ENCODE results near the gene NR4A2.

Gene NR4A2

DNA sequence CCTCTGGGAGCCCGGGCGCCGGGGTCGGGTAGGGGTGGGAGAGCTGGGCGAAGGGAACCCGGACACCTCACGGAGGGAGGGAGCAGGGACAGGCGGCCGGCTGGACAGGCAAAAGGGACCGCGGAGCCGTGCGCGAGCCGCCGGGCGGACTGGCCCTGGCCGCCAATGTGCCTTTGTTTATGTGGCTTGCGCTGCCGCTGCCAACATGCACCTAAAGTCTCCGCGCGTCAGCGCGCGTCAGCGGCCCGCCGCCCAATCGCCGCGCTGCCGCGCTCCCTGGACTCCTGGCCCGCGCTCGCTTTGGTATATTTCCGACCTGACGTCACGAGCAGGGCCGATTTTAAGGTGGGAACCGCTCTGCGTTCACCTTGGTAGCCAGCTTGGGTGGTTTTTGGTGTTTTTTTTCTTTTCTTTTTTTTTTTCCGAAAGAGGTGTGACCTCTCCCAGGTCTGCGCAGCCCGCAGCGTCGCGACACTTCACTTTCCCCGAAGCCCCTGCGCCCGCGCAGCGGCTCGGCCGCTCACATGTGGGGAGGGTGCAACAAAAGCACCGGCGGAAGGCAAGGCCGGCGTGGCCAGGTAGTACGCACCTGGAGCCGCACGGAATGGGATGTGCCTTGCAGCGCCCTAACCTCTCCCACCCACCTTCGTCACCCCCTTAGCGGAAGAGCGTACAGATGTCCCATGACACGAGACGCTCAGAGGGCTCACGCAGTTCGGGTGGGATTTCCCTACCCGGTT is at the start of gene NR4A2:
Gene NR4A2 (minus strand): TSS at position 188 of the 740 bp plus-strand sequence. CDS start 2,535 bp downstream, outside the sequence.
- peak; percentile 83 to 93 for DNase-seq (ENCODE audit: extremely low read depth in 1 of 2, low read depth in 1 of 2)

DNA sequence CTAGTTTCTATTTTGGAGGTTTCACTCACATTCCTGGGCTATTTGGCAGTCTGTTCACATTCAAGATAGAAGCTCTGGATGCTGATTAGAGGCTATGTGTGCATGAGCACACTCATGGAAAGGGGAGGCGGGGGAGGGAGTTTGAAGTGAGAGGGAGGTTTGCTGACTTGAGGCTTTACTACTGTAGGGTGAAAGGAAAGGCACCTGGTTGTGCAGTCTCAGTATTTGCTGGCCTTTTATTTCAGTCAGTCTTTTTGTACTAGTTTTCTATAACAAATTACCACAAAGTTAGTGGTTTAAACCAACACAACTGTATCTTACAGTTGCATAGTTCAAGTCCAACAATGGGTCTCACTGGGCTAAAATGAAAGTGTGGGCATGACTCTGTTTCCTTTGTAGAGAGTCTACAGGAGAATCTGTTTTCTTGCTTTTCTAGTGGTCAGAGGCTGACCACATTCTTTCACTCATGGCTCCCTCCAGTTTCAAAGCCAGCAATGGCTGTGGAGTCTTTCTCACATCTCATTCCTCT is 47.7 kb upstream of the NR4A2 start:
- DNase-seq (ENCODE audit: extremely low read depth in 1 of 2, low read depth in 1 of 2), result no peak

DNA sequence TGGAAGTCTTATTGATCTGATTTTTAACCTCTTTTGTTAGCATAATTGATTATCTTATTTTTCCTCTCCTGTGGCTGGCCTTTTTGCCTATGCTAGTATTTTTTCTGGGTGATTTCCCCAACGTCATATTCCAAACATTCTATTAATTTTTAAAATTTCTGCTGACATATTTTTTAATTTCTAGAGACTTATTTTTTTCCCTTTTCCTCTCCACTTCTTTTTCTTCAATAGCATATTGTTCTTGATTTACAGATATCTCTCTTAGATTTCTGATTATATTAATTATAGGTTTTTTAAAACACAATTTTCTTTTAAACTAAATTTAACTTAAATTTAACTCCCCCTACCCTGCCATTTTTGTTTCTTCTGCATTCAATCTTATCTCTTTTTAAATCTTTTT is 47.2 kb upstream of the NR4A2 start:
- DNase-seq (ENCODE audit: extremely low read depth in 1 of 2, low read depth in 1 of 2), result no peak

DNA sequence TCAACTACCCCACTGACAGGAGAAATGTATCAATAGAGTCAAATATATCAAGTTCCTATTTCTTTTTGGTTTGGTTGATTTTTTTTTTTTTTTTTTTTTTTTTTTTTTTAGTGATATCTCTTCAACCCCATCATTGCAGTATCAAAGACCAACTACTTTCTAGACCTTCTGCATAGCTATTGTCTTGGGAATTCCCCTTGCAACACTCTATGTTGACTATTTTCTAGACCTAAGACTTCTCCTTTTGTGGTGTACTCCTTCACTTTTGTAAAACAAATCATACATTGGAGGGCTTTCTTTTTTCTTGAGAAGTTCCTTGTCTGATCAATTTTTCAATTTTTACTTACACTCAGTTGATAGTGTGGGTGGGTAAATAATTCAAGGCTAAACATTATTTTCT is 46.5 kb upstream of the NR4A2 start:
- no peak for DNase-seq (ENCODE audit: extremely low read depth in 1 of 2, low read depth in 1 of 2)

DNA sequence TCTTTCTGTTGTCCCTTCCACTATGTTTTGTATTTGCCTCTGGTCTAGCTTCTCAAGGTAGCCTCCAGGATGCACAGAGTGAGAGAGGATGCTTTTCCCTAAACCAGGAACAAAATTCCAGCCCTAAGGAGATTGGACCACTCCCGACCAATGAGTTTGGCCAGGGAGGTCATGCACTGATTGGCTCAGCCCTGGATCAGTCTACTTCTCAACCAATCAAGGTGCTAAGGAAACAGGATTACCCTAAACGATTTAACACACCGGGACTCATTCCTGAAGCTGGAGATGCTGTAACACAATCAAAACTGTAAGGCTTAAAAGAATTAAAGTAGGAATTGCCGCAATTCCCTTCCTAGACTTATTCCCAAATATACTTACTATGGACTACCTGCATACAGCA is 34.2 kb upstream of the NR4A2 start:
- no peak for DNase-seq (ENCODE audit: extremely low read depth in 1 of 2, low read depth in 1 of 2)

DNA sequence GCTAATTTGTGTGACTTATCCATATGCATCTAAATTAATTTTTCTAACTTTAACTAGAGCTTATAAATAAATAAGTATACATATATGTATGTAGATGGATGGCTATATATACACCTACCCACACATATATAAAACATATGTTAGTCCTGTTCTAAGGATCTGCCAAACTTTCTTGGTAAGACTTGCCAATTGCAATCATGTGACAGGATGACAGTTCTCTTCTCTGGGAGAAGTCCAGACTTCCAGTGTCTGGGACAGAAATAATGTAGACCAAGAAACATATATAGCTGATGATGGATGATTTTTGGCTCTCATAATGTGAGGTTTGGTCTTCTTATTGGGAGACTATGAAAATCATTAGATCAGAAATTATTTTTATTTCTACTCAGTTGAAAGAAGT is 30.6 kb upstream of the NR4A2 start:
- DNase-seq (ENCODE audit: extremely low read depth in 1 of 2, low read depth in 1 of 2), result no peak

DNA sequence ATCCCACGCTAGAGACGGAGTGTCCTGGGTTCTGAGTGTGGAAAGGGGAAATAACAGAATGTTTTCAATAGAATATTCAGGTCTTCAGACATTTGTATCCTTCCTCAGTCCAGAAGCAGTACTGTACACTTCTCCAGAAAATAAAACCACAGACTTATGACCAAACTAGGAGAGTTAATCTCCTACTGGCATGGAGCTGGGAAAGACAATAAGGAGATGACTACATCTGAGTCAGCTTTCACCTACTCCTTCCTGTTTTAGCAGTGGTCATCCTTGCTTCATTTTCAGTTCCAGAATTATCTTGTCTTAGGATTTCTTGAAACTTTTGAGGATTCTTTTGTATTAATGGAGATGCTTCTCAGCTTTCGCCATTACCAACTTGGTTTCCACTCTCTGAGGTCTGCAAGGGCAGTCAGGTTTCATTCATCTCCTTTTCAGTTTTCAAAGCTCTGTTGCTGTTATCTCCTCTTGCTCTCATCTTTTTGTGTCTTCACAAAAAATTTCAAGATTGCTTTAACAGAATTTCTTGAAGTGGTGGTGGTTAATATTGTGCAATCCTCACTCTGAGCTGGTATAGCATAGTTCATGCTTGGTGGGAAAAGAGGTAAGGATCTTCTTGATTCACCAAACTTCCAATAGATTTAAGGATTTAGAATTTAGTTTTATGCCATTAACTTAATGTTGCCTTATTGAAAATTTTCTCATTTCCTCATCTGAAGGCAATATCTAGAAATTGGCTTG is 23.7 kb upstream of the NR4A2 start:
- no peak for DNase-seq (ENCODE audit: extremely low read depth in 1 of 2, low read depth in 1 of 2)

DNA sequence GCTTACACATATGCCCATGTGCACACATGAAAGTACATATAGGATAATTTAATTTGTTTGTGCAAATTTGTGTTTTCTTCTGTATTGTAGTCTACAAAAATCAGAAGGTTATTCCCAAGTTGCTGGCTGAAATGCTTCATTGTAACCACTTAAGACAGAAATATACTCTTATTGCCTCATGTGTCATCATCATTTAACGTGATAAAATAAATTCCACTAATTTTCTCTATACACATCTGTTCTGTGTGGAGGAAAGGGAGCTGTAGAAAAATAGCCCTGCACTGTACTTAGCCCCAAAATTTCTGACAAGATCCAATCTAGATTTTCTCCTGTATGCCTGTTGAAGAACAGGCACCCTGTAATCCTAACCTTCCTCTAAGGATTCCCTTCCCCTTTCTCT is 20.4 kb upstream of the NR4A2 start:
- no peak for DNase-seq (ENCODE audit: extremely low read depth in 1 of 2, low read depth in 1 of 2)

DNA sequence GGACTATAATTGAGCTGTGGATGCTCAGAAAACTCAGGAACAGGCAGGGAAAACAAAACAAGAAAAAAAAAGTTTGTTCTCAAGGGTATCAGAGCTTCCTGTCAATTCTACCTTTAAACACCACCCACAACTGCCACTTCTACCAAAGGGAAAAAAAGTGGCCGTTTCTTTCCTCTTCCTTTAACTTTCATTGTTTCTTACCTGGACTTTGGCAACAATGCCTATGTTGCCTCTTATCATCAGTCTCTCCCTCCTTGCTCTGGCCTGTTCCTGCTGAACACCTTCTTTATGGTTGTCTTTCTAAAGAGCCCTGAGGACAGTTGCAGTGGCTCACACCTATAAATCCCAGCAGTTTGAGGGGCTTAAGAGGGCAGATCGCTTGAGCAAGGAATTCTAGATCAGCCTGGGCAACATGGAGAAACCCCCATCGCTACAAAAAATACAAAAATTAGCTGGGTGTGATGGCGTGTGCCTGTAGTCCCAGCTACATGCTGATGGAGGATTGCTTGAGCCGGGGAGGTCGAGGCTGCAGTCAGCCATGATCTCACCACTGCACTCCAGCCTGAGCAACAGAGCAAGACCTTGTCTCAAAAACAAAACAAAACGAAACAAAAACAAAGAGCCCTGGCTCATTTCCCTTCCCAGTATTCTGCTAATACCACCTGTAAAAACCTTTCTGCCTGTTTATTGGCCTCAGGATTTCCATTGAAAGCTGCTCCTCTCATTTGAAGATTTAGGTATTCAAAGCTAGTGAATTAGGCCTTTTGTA is 18.0 kb upstream of the NR4A2 start:
- DNase-seq (ENCODE audit: extremely low read depth in 1 of 2, low read depth in 1 of 2), result no peak

DNA sequence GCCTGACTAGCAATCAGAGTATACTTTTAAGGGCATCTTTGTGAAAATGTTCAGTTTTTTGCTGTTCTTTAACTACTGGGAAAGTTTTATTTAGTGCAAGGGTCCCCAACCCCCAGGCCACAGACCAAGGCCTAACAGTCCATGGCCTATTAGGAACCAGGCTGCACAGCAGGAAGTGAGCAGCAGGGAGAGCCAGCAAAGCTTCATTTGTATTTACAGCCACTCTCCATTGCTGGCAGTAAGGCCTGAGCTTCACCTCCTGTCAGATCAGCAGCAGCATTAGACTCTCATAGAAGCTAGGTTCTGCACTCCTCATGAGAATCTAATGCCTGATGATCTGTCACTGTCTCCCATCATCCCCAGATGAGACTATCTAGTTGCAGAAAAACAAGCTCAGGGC is 17.1 kb upstream of the NR4A2 start:
- no peak for DNase-seq (ENCODE audit: extremely low read depth in 1 of 2, low read depth in 1 of 2)

DNA sequence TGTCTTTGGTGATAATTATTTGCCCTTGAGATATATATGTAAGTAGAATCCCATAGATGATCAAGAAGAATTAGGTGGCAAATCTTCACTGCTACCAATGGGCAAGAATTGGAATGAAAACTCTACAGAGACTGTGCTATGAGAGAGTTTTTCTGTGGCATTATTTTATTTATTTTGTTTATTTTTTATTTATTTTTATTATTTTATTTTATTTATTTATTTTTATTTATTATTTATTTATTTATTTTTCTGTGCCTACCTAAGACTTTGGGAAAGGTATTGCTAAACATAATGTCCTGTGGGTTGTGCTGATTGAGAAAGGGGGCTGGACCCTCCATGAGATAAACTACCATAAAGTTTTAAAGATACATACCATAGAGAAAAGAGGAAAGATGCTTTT is 16.6 kb upstream of the NR4A2 start:
- no peak for DNase-seq (ENCODE audit: extremely low read depth in 1 of 2, low read depth in 1 of 2)

DNA sequence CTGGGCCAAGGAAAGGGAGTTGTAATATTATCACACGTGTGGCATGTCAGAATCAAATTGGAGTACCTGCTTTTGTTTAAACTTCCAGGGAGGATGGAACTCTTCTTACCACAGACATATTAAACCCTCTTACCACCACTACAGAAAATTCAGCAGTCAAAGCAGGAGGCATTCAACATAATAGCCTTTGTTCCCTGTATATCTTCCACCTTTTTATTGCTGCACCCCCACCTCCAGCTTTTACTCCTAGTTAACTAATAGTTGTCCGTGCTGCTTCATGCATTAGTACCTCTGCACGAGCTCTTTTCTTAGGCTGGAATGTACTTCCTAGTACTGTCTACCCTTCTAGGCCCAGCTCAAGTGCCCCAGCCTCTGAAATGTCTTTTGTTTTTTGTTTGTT is 14.9 kb upstream of the NR4A2 start:
- no peak for DNase-seq (ENCODE audit: extremely low read depth in 1 of 2, low read depth in 1 of 2)

DNA sequence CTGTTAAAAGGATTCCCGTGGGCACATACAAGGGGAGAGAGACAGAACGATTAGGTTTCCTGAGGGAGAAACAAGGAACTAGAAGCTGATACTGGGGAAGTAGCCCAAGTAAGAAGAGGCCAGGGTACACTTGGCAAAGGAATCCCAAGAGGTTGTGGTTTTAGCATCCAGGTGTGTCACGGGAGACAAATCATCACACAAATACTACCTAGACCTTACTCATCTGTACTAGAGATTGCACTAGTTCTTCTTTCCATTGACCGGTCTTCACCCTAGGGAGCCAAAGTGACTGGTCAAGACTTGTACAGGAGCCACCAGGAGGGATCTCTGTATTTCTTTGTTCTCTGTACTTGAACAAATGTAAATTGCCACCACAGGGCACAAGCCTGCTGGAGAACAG is 14.2 kb upstream of the NR4A2 start:
- DNase-seq (ENCODE audit: extremely low read depth in 1 of 2, low read depth in 1 of 2), result no peak

DNA sequence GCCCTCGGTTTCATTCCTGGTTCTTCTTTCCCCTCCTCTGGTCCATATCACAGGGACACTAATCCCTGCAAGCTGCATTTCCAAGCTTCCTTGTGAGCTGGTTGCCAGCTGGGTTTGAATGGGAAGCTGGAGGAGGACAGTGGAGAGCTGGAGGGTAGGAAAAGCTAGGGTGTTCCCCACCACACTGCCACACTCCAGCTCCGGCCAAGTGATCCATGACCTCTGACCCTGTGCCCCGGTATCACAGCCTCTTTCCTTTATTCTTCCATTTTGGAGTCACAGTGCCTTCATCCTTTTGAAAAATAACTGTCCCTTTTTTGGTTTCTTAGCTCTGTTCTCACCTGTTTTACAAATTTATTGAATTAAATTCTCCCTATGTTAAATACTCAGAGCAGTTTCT is 13.1 kb upstream of the NR4A2 start:
- DNase-seq (ENCODE audit: extremely low read depth in 1 of 2, low read depth in 1 of 2), result no peak

DNA sequence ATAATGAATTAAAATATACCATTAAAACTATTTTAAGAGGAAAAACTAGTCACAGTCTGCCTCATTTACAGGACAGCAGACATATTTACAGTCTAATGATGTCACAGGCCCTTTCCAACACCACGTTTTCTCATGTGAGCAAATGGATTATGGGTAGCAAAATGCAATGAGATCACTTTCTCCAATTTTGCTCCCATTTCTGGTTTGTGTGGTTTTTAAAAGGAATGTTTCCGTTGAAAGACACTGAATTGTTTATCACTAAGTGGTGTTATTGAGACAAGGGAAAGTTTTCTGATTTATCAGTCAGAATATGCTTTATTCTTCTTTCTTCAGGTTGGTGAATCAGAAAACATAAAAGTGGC is 11.4 kb upstream of the NR4A2 start:
- DNase-seq (ENCODE audit: extremely low read depth in 1 of 2, low read depth in 1 of 2), result no peak

DNA sequence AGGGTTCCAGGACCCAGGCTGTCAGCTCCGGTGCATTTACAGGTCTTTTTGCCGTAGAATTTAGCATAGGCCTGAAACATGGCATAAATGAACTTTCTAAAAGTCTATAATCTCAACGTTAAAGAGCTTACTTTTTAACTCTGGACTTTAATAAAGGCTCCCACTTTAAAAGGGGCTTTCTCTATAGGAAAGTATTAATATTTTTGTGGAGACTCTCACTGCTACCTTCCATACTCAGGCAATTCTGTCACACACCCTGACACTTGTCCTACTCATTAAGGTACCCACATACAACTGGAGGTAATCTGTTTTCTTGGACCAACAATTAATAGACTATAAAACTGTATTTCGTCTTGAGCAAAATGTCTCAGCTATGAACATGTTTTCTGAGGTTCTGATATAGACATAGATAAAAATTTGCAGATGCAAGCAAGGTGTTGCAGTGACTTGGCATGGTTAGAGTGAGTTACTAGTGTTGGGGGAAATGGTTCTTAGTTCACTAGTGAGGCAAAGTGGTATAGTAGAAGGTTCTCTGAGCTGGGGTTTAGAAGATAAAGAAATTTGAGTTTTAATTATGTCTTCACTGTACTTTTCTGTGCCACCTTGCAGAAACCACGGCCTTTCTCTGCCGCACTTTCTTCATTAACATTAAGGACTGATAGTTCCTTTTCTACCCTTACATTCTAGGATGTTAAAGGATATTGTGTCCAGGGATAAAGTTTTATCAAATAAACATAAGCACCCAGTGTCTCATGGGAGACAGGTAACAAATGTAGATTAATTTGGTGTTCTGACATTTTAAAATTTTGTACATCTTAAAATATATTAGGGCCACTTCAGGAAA is 10.8 kb upstream of the NR4A2 start:
- DNase-seq (ENCODE audit: extremely low read depth in 1 of 2, low read depth in 1 of 2), result no peak

DNA sequence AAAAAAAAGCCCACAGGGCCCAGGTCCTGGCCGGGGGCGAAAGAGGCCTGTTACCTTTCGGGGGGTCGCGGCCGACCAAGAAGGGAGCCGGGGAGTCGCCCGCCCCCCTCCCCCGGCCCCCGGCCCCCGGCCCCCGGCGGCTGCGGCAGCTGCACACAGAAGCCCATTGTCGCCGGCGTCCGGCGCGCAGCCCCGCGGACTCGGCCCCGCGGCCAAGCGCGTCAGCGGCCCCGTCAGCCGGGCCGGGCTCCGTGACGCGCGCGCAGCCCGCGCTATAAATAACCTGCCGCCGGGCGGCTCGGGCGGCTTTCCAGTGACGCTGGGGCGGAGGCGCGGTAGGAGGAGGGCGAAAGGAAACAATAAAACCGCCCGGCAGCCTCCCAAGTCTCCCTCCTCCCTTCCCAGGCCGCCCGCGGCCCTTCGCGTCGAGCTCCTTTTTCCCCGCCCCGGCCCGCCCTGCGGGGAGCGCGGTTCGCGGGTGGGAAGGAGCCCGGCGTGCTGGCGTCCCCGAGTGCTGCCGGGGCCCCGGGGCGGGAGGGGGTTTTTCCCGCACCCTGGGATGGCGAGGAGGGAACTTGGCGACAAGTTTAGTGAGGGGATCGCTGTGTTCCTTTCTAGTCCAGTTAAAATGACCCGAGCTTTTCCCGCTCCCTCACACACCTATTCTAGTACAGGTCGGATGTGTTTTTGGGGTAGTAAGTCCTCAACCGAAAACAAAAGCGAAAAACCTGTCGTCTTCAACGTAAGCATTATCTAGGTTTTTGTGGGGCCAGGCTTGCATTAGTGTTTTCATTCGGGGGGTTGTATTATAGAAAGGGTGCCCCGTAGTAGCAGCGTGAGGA is 10.0 kb upstream of the NR4A2 start:
- peak; percentile 85 to 89 for DNase-seq (ENCODE audit: extremely low read depth in 1 of 2, low read depth in 1 of 2)

DNA sequence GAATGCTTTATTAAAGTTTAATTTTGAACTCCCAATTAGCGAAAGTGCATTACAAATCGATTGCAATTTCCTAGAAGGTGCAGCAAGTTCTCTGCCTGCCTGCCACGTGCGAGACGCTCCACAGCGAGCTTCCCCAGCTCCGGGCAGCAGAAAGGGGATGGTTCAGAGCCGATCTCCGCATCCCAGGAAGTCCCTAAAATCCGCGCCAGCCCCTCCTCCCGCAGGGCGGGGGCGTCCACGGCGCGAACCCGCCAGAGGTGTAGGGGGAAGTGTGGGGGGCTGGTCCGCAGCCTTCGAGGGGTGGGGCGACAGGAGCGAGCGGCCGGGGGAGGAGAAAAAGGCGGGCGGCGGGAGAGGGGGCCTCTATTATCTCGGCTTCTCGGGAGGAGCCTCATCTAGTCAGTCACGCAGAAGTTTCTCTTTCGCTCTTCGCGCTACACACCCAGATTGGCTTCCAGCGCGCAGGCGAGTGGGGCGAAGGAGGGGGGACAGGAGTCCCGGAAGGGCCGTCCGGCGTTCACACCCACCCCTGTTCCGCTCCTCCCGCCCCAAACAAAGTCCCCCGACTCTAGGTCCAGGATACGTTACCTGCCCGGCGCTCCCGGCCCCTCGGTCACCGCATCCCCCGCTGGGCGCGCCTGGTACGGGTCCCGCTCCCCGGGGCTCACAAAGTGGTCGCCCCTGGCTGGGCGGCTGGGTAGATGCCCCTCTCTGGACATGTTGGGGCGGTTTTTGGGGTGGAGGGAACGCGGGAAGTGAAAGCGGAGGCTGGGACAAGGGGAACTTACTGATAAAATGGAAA is 9.1 kb upstream of the NR4A2 start:
- peak; percentile 81 to 91 for DNase-seq (ENCODE audit: extremely low read depth in 1 of 2, low read depth in 1 of 2)

Measured in activated CD8-positive, alpha-beta memory T cell treated with anti-CD3 and anti-CD28 coated beads for 1 hour (primary cell).